ENCODE results near the gene ARHGAP15.

DNA sequence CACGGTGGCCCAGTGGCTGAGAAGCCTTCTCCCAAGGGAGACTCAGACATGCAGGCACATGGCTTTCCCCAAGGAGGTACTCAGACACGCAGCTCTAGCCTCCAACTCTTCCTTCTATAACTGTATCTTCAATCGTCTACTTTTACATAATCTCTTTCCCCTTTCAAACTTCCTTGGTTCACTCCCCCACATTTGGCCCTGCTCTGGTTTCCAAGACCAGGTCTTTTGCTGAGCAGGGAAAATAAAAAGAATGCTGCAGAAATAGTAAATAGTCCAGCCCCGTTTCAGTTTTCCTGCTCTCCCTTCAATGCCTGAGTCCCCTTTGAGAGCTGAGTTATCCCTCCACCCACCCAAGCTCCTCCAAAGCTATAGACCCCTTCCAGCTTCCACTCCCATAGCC, 635.0 kb downstream of the ARHGAP15 start:
- TF ChIP-seq POLR2AphosphoS5 (IDR thresholded peaks at IDR 0.05) (no peak), POLR2A (IDR thresholded peaks at IDR 0.05) (no peak)
- TF ChIP-seq, protein P1, sequence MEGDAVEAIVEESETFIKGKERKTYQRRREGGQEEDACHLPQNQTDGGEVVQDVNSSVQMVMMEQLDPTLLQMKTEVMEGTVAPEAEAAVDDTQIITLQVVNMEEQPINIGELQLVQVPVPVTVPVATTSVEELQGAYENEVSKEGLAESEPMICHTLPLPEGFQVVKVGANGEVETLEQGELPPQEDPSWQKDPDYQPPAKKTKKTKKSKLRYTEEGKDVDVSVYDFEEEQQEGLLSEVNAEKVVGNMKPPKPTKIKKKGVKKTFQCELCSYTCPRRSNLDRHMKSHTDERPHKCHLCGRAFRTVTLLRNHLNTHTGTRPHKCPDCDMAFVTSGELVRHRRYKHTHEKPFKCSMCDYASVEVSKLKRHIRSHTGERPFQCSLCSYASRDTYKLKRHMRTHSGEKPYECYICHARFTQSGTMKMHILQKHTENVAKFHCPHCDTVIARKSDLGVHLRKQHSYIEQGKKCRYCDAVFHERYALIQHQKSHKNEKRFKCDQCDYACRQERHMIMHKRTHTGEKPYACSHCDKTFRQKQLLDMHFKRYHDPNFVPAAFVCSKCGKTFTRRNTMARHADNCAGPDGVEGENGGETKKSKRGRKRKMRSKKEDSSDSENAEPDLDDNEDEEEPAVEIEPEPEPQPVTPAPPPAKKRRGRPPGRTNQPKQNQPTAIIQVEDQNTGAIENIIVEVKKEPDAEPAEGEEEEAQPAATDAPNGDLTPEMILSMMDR (IDR thresholded peaks at IDR 0.05), result no peak

Data from gastroesophageal sphincter (tissue), 3 donors.